Endodermal cell (in vitro differentiated cells): ENCODE results near the gene TIMM21. TPM values are rescaled to one million over a fixed set of nuclear protein-coding genes. Genes with fewer than 3 reads are reported as not detected.

Experiments
- DNase-seq: peaks from one replicate; pipeline ENCODE4 v3.0.0-alpha.2; 2017
- H3K27ac ChIP-seq: 2 replicates; pipeline ENCODE4 v1.5.1; 2013; ENCODE audit warnings: mild to moderate bottlenecking, low read depth, low read length, moderate library complexity
- H3K27me3 ChIP-seq: 2 replicates; pipeline ENCODE4 v1.6.1; 2013; ENCODE audit warnings: mild to moderate bottlenecking, low read length, moderate library complexity; ENCODE audit not compliant: insufficient read depth, control insufficient read depth, poor library complexity, severe bottlenecking
- H3K36me3 ChIP-seq: 2 replicates; pipeline ENCODE4 v1.7.0; 2013; ENCODE audit warnings: mild to moderate bottlenecking, low read length, moderate library complexity; ENCODE audit not compliant: control insufficient read depth, insufficient read depth
- H3K4me1 ChIP-seq: one replicate; pipeline ENCODE4 v1.7.0; 2013; ENCODE audit warnings: low read length; ENCODE audit not compliant: control insufficient read depth, insufficient read depth
- H3K4me3 ChIP-seq: 2 replicates; pipeline ENCODE4 v1.5.1; 2013; ENCODE audit warnings: mild to moderate bottlenecking, low read length, moderate library complexity
- H3K9ac ChIP-seq: 2 replicates; pipeline ENCODE4 v1.6.1; 2013; ENCODE audit warnings: mild to moderate bottlenecking, low read length, moderate library complexity; ENCODE audit not compliant: poor library complexity, severe bottlenecking; ENCODE audit errors: extremely low read depth
- H3K9me3 ChIP-seq: 2 replicates; pipeline ENCODE4 v1.6.1; 2013; ENCODE audit warnings: mild to moderate bottlenecking, low read length, moderate library complexity; ENCODE audit not compliant: control insufficient read depth
- H3K27ac Mint-ChIP-seq: 2 replicates; pipeline ENCODE4 v1.8.0; 2020; ENCODE audit warnings: mixed read lengths
- H3K27me3 Mint-ChIP-seq: 2 replicates; pipeline ENCODE4 v1.8.0; 2021; ENCODE audit warnings: mild to moderate bottlenecking, mixed read lengths; ENCODE audit not compliant: insufficient read depth
- H3K36me3 Mint-ChIP-seq: 2 replicates; pipeline ENCODE4 v1.8.0; 2020; ENCODE audit warnings: low read depth, mixed read lengths
- H3K4me1 Mint-ChIP-seq: 2 replicates; pipeline ENCODE4 v1.8.0; 2020; ENCODE audit warnings: mixed read lengths
- H3K4me3 Mint-ChIP-seq: 2 replicates; pipeline ENCODE4 v1.8.0; 2020; ENCODE audit warnings: mild to moderate bottlenecking, moderate library complexity, mixed read lengths
- H3K9me3 Mint-ChIP-seq: 2 replicates; pipeline ENCODE4 v1.8.0; 2020; ENCODE audit warnings: mild to moderate bottlenecking, mixed read lengths
- CTCF ChIP-seq: fragments of 200-600 bp; sonication (generic); conservative IDR thresholded peaks from 2 replicates; pipeline ENCODE4 v1.5.0; 2021; ENCODE audit warnings: antibody characterized with exemption, mild to moderate bottlenecking
- WGBS, 2 experiments: methylation state at CpG; one replicate each; pipeline versions ENCODE4 v1.1.5 to v1.1.7; 2013; ENCODE audit warnings: missing lambda C conversion rate in 2 of 2, mixed read lengths in 1 of 2; ENCODE audit not compliant: insufficient coverage in 1 of 2, insufficient read length in 1 of 2; 5-methylcytosine and 5-hydroxymethylcytosine counted together
- total RNA-seq, 2 donors: library from RNA; stranded (reverse); fragmentation: NEBNext Ultra II Directional in 1 of 2; extraction: Animal tissue kit (Norgen Biotek cat#: 25700) in 1 of 2; gene quantifications; 2 replicates in 1 of 2; 3 replicates in 1 of 2; pipeline ENCODE4 v1.2.1, GENCODE V29; 2021

The TIMM21 gene
- total RNA-seq, 2 donors from 2014 or later, result 28.8 to 30.2 TPM

GRCh38 chr18:74147491-74147778, 888 bp upstream of the TIMM21 start:
- Mint-ChIP-seq H3K9me3 (no peaks in the 10 kb centered on the region), H3K27ac (no peak overlapping the region), H3K36me3 (no peaks in the 10 kb centered on the region), H3K4me3 (peak overlapping the region; percentile 91), H3K4me1 (peaks cover 13% of the 10 kb centered on the region), H3K27me3 (peaks cover 12% of the 10 kb centered on the region)
- Histone ChIP-seq H3K4me3 (peak overlapping the region; percentile 99), H3K9ac (peak overlapping the region; percentile 13), H3K36me3 (peaks cover 4% of the 10 kb centered on the region), H3K9me3 (no peaks in the 10 kb centered on the region), H3K4me1 (peaks cover 8% of the 10 kb centered on the region), H3K27me3 (no peaks in the 10 kb centered on the region), H3K27ac (no peak overlapping the region)
- no peak for DNase-seq
- 0 to 1% methylated on average over 3 to 28 of the region's 28 CpGs for WGBS, 2 experiments
- no peak for TF ChIP-seq CTCF

GRCh38 chr18:74148543-74149070, 284 bp downstream of the TIMM21 start:
- DNase-seq, result no peak
- H3K9ac ChIP-seq, result peak overlapping the region; percentile 69
- H3K36me3 Mint-ChIP-seq, result no peaks in the 10 kb centered on the region
- no peak overlapping the region for H3K27ac ChIP-seq
- peaks cover 13% of the 10 kb centered on the region for H3K4me1 Mint-ChIP-seq
- H3K27me3 Mint-ChIP-seq, result peaks cover 12% of the 10 kb centered on the region
- peaks cover 8% of the 10 kb centered on the region for H3K4me1 ChIP-seq
- peak overlapping the region; percentile 62 for H3K27ac Mint-ChIP-seq
- H3K4me3 ChIP-seq, result peak overlapping the region; percentile 99
- H3K9me3 Mint-ChIP-seq, result no peaks in the 10 kb centered on the region
- H3K36me3 ChIP-seq, result peaks cover 9% of the 10 kb centered on the region
- WGBS, 2 experiments, result 0% methylated on average over 25 of the region's 25 CpGs
- H3K4me3 Mint-ChIP-seq, result peak overlapping the region; percentile 91
- no peak for TF ChIP-seq CTCF
- H3K27me3 ChIP-seq, result no peaks in the 10 kb centered on the region
- no peaks in the 10 kb centered on the region for H3K9me3 ChIP-seq

- peaks cover 6% of the 10 kb centered on the region for H3K36me3 Mint-ChIP-seq
- no peaks in the 10 kb centered on the region for H3K9me3 Mint-ChIP-seq
- Histone ChIP-seq H3K4me1 (peaks cover 8% of the 10 kb centered on the region), H3K36me3 (peaks cover 13% of the 10 kb centered on the region), H3K9me3 (no peaks in the 10 kb centered on the region), H3K9ac (no peak overlapping the region), H3K27ac (no peak overlapping the region), H3K27me3 (no peaks in the 10 kb centered on the region), H3K4me3 (peak overlapping the region; percentile 99)
- H3K27ac Mint-ChIP-seq, result no peak overlapping the region
- no peak for TF ChIP-seq CTCF
- H3K4me1 Mint-ChIP-seq, result peaks cover 13% of the 10 kb centered on the region
- no peak for DNase-seq
- H3K4me3 Mint-ChIP-seq, result peak overlapping the region; percentile 91
- H3K27me3 Mint-ChIP-seq, result peaks cover 12% of the 10 kb centered on the region
- WGBS, 2 experiments, result 75 to 86% methylated on average over 4 of the region's 5 CpGs
Measured at GRCh38 chr18:74149878-74150277, 1.6 kb downstream of the TIMM21 start.
